Suprapubic skin (tissue), 4 donors: ENCODE results near the gene SMCO2.

ENCODE experiments used
- POLR2A ChIP-seq, 2 donors: fragments of 450-650 bp; IDR thresholded peaks; one replicate each; pipeline ENCODE4 v1.6.1; 2017; ENCODE audit warnings: antibody characterized with exemption in 2 of 2, mild to moderate bottlenecking in 2 of 2, moderate library complexity in 2 of 2
- POLR2AphosphoS5 ChIP-seq, 3 donors: sonication (generic); formaldehyde crosslinking; IDR thresholded peaks; one replicate each; pipeline ENCODE4 v1.6.1; 2017; ENCODE audit warnings: antibody characterized with exemption in 3 of 3
- TF ChIP-seq, protein P1 (sequence below), 2 donors: fragments of 200-600 bp in 1 of 2; fragments of 450-650 bp in 1 of 2; sonication (generic) in 1 of 2; IDR thresholded peaks; one replicate each; pipeline ENCODE4 v1.5.1; 2016 to 2019; ENCODE audit warnings: antibody characterized with exemption in 2 of 2, mild to moderate bottlenecking in 1 of 2, moderate library complexity in 1 of 2

DNA sequence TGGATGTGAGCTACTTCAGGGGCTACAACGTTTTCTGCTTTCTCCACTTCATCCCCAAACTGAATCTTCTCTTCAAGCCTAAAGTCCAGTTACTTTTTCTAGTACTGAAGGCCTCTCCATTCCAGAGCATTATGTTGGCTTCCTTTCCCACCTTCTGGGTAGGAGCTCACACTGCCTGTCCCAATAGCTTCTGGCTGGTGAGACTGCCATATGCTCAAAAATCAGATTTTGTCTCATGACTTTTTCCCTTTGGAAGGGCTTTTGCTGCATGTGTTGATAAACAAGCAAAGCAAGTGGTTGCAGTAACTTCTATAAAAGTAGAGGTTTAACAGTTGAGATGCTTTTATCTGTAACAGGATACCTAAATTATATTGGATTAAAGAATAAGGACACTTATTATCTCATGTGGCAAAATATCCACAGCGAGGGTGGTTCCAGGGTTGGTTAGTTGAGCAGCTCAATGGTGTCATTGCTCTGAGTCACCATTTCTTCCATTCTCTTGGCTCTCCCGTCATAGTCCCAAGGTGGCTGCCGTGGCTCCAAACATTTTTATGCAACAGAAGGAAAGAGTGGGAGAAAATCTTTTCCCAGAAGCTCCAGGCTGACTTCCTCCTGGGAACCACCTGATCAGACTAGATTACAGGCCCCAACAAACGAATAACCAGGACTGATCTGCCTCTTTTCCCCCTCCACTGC, 62.3 kb downstream of the SMCO2 start:
- TF ChIP-seq, protein P1, sequence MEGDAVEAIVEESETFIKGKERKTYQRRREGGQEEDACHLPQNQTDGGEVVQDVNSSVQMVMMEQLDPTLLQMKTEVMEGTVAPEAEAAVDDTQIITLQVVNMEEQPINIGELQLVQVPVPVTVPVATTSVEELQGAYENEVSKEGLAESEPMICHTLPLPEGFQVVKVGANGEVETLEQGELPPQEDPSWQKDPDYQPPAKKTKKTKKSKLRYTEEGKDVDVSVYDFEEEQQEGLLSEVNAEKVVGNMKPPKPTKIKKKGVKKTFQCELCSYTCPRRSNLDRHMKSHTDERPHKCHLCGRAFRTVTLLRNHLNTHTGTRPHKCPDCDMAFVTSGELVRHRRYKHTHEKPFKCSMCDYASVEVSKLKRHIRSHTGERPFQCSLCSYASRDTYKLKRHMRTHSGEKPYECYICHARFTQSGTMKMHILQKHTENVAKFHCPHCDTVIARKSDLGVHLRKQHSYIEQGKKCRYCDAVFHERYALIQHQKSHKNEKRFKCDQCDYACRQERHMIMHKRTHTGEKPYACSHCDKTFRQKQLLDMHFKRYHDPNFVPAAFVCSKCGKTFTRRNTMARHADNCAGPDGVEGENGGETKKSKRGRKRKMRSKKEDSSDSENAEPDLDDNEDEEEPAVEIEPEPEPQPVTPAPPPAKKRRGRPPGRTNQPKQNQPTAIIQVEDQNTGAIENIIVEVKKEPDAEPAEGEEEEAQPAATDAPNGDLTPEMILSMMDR (IDR thresholded peaks at IDR 0.05): no peak
- TF ChIP-seq POLR2AphosphoS5 (IDR thresholded peaks at IDR 0.05): no peak
- no peak for TF ChIP-seq POLR2A (IDR thresholded peaks at IDR 0.05)
